IMR-90 (cell line): Measurements from ENCODE around the gene FFAR1. TPM values are rescaled to one million over a fixed set of nuclear protein-coding genes. Genes with fewer than 3 reads are reported as not detected.

Source experiments
- ATAC-seq: fragments of 200-7000 bp; cut with Tn5 transposase; 2 replicates; pipeline ENCODE4 v1.9.1; 2020; ENCODE audit warnings: low read depth, mild to moderate bottlenecking, moderate library complexity
- BruUV-seq: library from RNA; stranded (reverse); fragments of 400-500 nt; replicated peaks from 2 replicates; lab custom pipeline; 2021; lab: Mats Ljungman, UMichigan
- CTCF ChIA-PET: fragments of 300-600 bp; formaldehyde crosslinking; extraction: SDS; loops from one replicate; lab custom pipeline; 2021; ENCODE audit warnings: antibody characterized with exemption; lab: Yijun Ruan, JAX
- POLR2A ChIA-PET: fragments of 300-600 bp; sonication (Branson Sonifier 250); formaldehyde crosslinking; loops from one replicate; lab custom pipeline; 2022; ENCODE audit warnings: antibody characterized with exemption; ENCODE audit not compliant: unreplicated experiment; lab: Charles Lee
- DNase-seq: peaks from one replicate; pipeline ENCODE4 v3.0.0; 2013
- H2AFZ ChIP-seq: replicated peaks from 2 replicates; pipeline ENCODE3; 2013; ENCODE audit warnings: low read length, mild to moderate bottlenecking; ENCODE audit not compliant: poor library complexity
- H2AK5ac ChIP-seq: 2 replicates; pipeline ENCODE4 v1.6.1; 2013; ENCODE audit warnings: low read depth, low read length, inconsistent platforms
- H2AK9ac ChIP-seq: replicated peaks from 2 replicates; pipeline ENCODE3; 2013; ENCODE audit warnings: mild to moderate bottlenecking, low read depth, low read length, moderate library complexity; ENCODE audit not compliant: poor library complexity
- H2BK120ac ChIP-seq: 2 replicates; pipeline ENCODE4 v1.6.1; 2013; ENCODE audit warnings: low read depth, low read length, inconsistent platforms
- H2BK15ac ChIP-seq: 3 replicates; pipeline ENCODE4 v1.6.1; 2013; ENCODE audit warnings: low read depth, low read length, inconsistent platforms
- H2BK20ac ChIP-seq: 2 replicates; pipeline ENCODE4 v1.6.1; 2013; ENCODE audit warnings: low read depth, mild to moderate bottlenecking, inconsistent platforms, low read length, moderate library complexity
- H2BK5ac ChIP-seq: 2 replicates; pipeline ENCODE4 v1.6.1; 2013; ENCODE audit warnings: mild to moderate bottlenecking, low read depth, low read length, inconsistent platforms; ENCODE audit not compliant: poor library complexity, severe bottlenecking
- H3K14ac ChIP-seq: replicated peaks from 2 replicates; pipeline ENCODE4 v1.6.1; 2013; ENCODE audit warnings: low read depth, low read length, inconsistent platforms
- H3K18ac ChIP-seq: 2 replicates; pipeline ENCODE4 v1.6.1; 2013; ENCODE audit warnings: low read depth, low read length, control low read depth
- H3K23ac ChIP-seq: 2 replicates; pipeline ENCODE4 v1.6.1; 2013; ENCODE audit warnings: low read depth, low read length, inconsistent platforms
- H3K27ac ChIP-seq: 2 replicates; pipeline ENCODE4 v1.5.1; 2013; ENCODE audit warnings: mild to moderate bottlenecking, control low read depth, low read length; ENCODE audit not compliant: insufficient read depth
- H3K27me3 ChIP-seq: 2 replicates; pipeline ENCODE4 v1.6.1; 2013; ENCODE audit warnings: low read length; ENCODE audit not compliant: control insufficient read depth, insufficient read depth
- H3K36me3 ChIP-seq: 2 replicates; pipeline ENCODE4 v1.6.1; 2013; ENCODE audit warnings: low read length, mixed read lengths; ENCODE audit not compliant: control insufficient read depth, insufficient read depth
- H3K4ac ChIP-seq: 2 replicates; pipeline ENCODE4 v1.6.1; 2013; ENCODE audit warnings: low read depth, low read length, inconsistent platforms
- H3K4me1 ChIP-seq: 2 replicates; pipeline ENCODE4 v1.6.1; 2013; ENCODE audit warnings: low read length, mixed read lengths; ENCODE audit not compliant: control insufficient read depth, insufficient read depth
- H3K4me2 ChIP-seq: 2 replicates; pipeline ENCODE4 v1.6.1; 2013; ENCODE audit warnings: low read depth, mild to moderate bottlenecking, control low read depth, low read length, moderate library complexity
- H3K4me3 ChIP-seq: 2 replicates; pipeline ENCODE4 v1.5.1; 2013; ENCODE audit warnings: low read depth, mild to moderate bottlenecking, control low read depth, low read length, moderate library complexity; ENCODE audit not compliant: insufficient read depth
- H3K56ac ChIP-seq: 2 replicates; pipeline ENCODE4 v1.6.1; 2013; ENCODE audit warnings: low read length, inconsistent platforms; ENCODE audit not compliant: insufficient read depth; ENCODE audit errors: extremely low read depth
- H3K79me1 ChIP-seq, 2 experiments: 2 replicates each; pipeline ENCODE4 v1.6.1; 2013; ENCODE audit warnings: low read length in 2 of 2, inconsistent platforms in 1 of 2, low read depth in 1 of 2
- H3K9ac ChIP-seq: 2 replicates; pipeline ENCODE4 v1.6.1; 2013; ENCODE audit warnings: low read depth, low read length, control low read depth
- H3K9me1 ChIP-seq: 2 replicates; pipeline ENCODE4 v1.6.1; 2013; ENCODE audit warnings: low read length, inconsistent platforms; ENCODE audit not compliant: insufficient read depth
- H3K9me3 ChIP-seq: 2 replicates; pipeline ENCODE4 v1.6.1; 2013; ENCODE audit warnings: low read length; ENCODE audit not compliant: control insufficient read depth, insufficient read depth
- H4K20me1 ChIP-seq: 2 replicates; pipeline ENCODE4 v1.6.1; 2013; ENCODE audit warnings: low read length, inconsistent platforms; ENCODE audit not compliant: insufficient read depth
- H4K5ac ChIP-seq: 2 replicates; pipeline ENCODE4 v1.6.1; 2013; ENCODE audit warnings: mild to moderate bottlenecking, low read depth, low read length, control low read depth
- H4K8ac ChIP-seq, 2 experiments: 2 replicates each; pipeline ENCODE4 v1.6.1; 2013; ENCODE audit warnings: low read depth in 2 of 2, low read length in 2 of 2, control low read depth in 1 of 2, inconsistent platforms in 1 of 2
- H4K91ac ChIP-seq: 2 replicates; pipeline ENCODE4 v1.6.1; 2013; ENCODE audit warnings: low read depth, low read length, inconsistent platforms; ENCODE audit not compliant: insufficient read depth
- CHD1 ChIP-seq: IDR thresholded peaks from 2 replicates; pipeline ENCODE4 v1.6.1; 2012; ENCODE audit warnings: low read depth, low read length, improper control_type of control experiment
- ELK1 ChIP-seq: fragments of 150-350 bp; IDR thresholded peaks from 2 replicates; pipeline ENCODE4 v1.6.1; 2016; ENCODE audit warnings: low read depth, mild to moderate bottlenecking, low read length, moderate library complexity, borderline replicate concordance
- FOS ChIP-seq: fragments of 150-350 bp; IDR thresholded peaks from 2 replicates; pipeline ENCODE4 v1.6.1; 2016; ENCODE audit warnings: low read depth, low read length
- POLR2A ChIP-seq: IDR thresholded peaks from 2 replicates; pipeline ENCODE4 v1.6.1; 2012; ENCODE audit warnings: mild to moderate bottlenecking, low read depth, low read length
- WGBS, 2 experiments: methylation state at CpG; one replicate each; pipeline versions ENCODE4 v1.1.5 to v1.1.7; 2013; ENCODE audit warnings: missing lambda C conversion rate in 2 of 2; ENCODE audit not compliant: insufficient read length in 1 of 2; ENCODE audit errors: extremely low coverage in 2 of 2; 5-methylcytosine and 5-hydroxymethylcytosine counted together
- dilution Hi-C: fragments of 300-500 bp; cut with HindIII; formaldehyde crosslinking; loops from one replicate; pipeline ENCODE4 v1.14.3; 2018; ENCODE audit warnings: low sequenced_read_pairs; ENCODE audit not compliant: unreplicated experiment
- in situ Hi-C: fragments of 300-500 bp; cut with MboI; formaldehyde crosslinking; loops from 3 replicates; pipeline ENCODE4 v1.14.3; 2019; ENCODE audit warnings: low sequenced_read_pairs, inconsistent platforms, mixed read lengths
- intact Hi-C: fragments of 100-400 bp; cut with micrococcal nuclease; formaldehyde crosslinking; loops from 2 replicates; pipeline ENCODE4 v1.10.0; 2022
- polyA plus RNA-seq, 3 experiments: library from polyadenylated mRNA; depleted of rRNA; stranded (reverse); fragments of >200 nt; gene quantifications; 2 replicates each; pipeline ENCODE4 v1.2.3, GENCODE V29; 2012; ENCODE audit warnings: low replicate concordance in 1 of 3
- total RNA-seq: library from RNA; depleted of rRNA; stranded (reverse); fragments of >200 nt; gene quantifications from 2 replicates; pipeline ENCODE4 v1.2.3, GENCODE V29; 2012

The FFAR1 gene
- total and polyA plus RNA-seq, 2 of the 4 experiments (the other 2 are of a cell fraction) = not detected

GRCh38 chr19:35321291-35321690, 26.4 kb upstream of the FFAR1 start:
- Histone ChIP-seq H3K9me3 (peaks cover 4% of the 10 kb centered on the region), H3K14ac (no peak overlapping the region), H3K4ac (no peak overlapping the region), H4K5ac (no peak overlapping the region), H4K8ac (no peak overlapping the region), H2BK120ac (no peak overlapping the region), H4K20me1 (no peaks in the 10 kb centered on the region), H3K27me3 (no peaks in the 10 kb centered on the region), H3K18ac (no peak overlapping the region), H3K56ac (no peak overlapping the region), H2AFZ (no peak overlapping the region), H3K9ac (no peak overlapping the region), H2AK5ac (no peak overlapping the region), H4K91ac (no peak overlapping the region), H3K4me2 (no peak overlapping the region), H2BK20ac (no peak overlapping the region), H3K4me1 (peaks cover 5% of the 10 kb centered on the region), H3K36me3 (no peaks in the 10 kb centered on the region), H3K9me1 (0 out of 2 replicates have a peak, but pooled peaks cover 5% of the 10 kb centered on the region), H2AK9ac (no peak overlapping the region), H3K4me3 (no peak overlapping the region), H2BK5ac (no peak overlapping the region), H3K23ac (no peak overlapping the region), H3K27ac (no peak overlapping the region), H3K79me1 (no peaks in the 10 kb centered on the region), H2BK15ac (no peak overlapping the region)
- BruUV-seq = no TSS peak
- intact Hi-C loops (no loop called here), dilution Hi-C loops (no loop called here), in situ Hi-C loops (no loop called here)
- POLR2A ChIA-PET = no interaction called here
- no peak for ATAC-seq
- DNase-seq = no peak
- no CpG with 5 or more reads among the region's 2 CpGs for WGBS, 2 experiments
- CTCF ChIA-PET = no interaction called here
- TF ChIP-seq FOS (no peak), CHD1 (no peak), POLR2A (no peak), ELK1 (no peak)
